GM23338 (cell line): Measurements from ENCODE around the gene NSG1. TPM values are rescaled to one million over a fixed set of nuclear protein-coding genes. Genes with fewer than 3 reads are reported as not detected.

Experiments used
- ATAC-seq: fragments of 200-7000 bp; cut with Tn5 transposase; 3 replicates; pipeline ENCODE4 v1.9.1; 2020
- DNase-seq: peaks from one replicate; pipeline ENCODE4 v3.0.0-alpha.2; 2015; ENCODE audit warnings: low spot score
- H2AFZ ChIP-seq: fragments of 200-600 bp; sonication (generic); 2 replicates; pipeline ENCODE4 v1.8.0; 2016; ENCODE audit warnings: antibody characterized with exemption, mild to moderate bottlenecking, moderate library complexity
- H3F3A ChIP-seq: fragments of 200-600 bp; sonication (generic); replicated peaks from 2 replicates; pipeline ENCODE4 v1.8.0; 2017; ENCODE audit warnings: antibody characterized with exemption, mixed run types, low read depth
- H3K27ac ChIP-seq: fragments of 200-600 bp; sonication (generic); 2 replicates; pipeline ENCODE4 v1.6.1; 2016; ENCODE audit warnings: low read depth
- H3K27me3 ChIP-seq: fragments of 200-600 bp; sonication (generic); 2 replicates; pipeline ENCODE4 v1.8.0; 2016; ENCODE audit warnings: mild to moderate bottlenecking, mixed run types, moderate library complexity; ENCODE audit not compliant: insufficient read depth
- H3K36me3 ChIP-seq: fragments of 200-600 bp; sonication (generic); 2 replicates; pipeline ENCODE4 v1.8.0; 2016; ENCODE audit warnings: mild to moderate bottlenecking; ENCODE audit not compliant: insufficient read depth
- H3K4me1 ChIP-seq: fragments of 200-600 bp; sonication (generic); 2 replicates; pipeline ENCODE4 v1.8.0; 2016; ENCODE audit warnings: mild to moderate bottlenecking, moderate library complexity; ENCODE audit not compliant: insufficient read depth
- H3K4me2 ChIP-seq: fragments of 200-600 bp; sonication (generic); 2 replicates; pipeline ENCODE4 v1.7.1; 2017; ENCODE audit warnings: mixed run types
- H3K4me3 ChIP-seq: fragments of 200-600 bp; sonication (generic); 2 replicates; pipeline ENCODE4 v1.6.1; 2016; ENCODE audit warnings: mixed run types
- H3K79me2 ChIP-seq: fragments of 200-600 bp; sonication (generic); replicated peaks from 2 replicates; pipeline ENCODE4 v1.8.0; 2017; ENCODE audit warnings: mild to moderate bottlenecking; ENCODE audit not compliant: insufficient read depth
- H3K9me2 ChIP-seq: fragments of 200-600 bp; sonication (generic); 2 replicates; pipeline ENCODE4 v1.8.0; 2017; ENCODE audit not compliant: insufficient read depth
- H4K20me1 ChIP-seq: fragments of 200-600 bp; sonication (generic); replicated peaks from 2 replicates; pipeline ENCODE4 v1.8.0; 2017; ENCODE audit warnings: mild to moderate bottlenecking; ENCODE audit not compliant: insufficient read depth
- H3K27ac Mint-ChIP-seq: 2 replicates; pipeline ENCODE4 v1.8.0; 2020; ENCODE audit warnings: inconsistent platforms, mild to moderate bottlenecking, moderate library complexity, mixed read lengths
- H3K27me3 Mint-ChIP-seq: 3 replicates; pipeline ENCODE4 v1.8.0; 2022; ENCODE audit warnings: low read depth, mild to moderate bottlenecking, moderate library complexity, mixed read lengths, inconsistent platforms; ENCODE audit not compliant: insufficient read depth, poor library complexity
- H3K36me3 Mint-ChIP-seq: 3 replicates; pipeline ENCODE4 v1.8.0; 2021; ENCODE audit warnings: low read depth, mild to moderate bottlenecking, inconsistent platforms, moderate library complexity, mixed read lengths
- H3K4me1 Mint-ChIP-seq: 3 replicates; pipeline ENCODE4 v1.8.0; 2020; ENCODE audit warnings: mild to moderate bottlenecking, inconsistent platforms, mixed read lengths
- H3K4me3 Mint-ChIP-seq: 3 replicates; pipeline ENCODE4 v1.8.0; 2021; ENCODE audit warnings: moderate library complexity, mild to moderate bottlenecking, inconsistent platforms, mixed read lengths
- H3K9me3 Mint-ChIP-seq: 3 replicates; pipeline ENCODE4 v1.8.0; 2020; ENCODE audit warnings: moderate library complexity, mild to moderate bottlenecking, inconsistent platforms, mixed read lengths
- CREB1 ChIP-seq: fragments of 250-450 bp; sonication (Bioruptor Pico); IDR thresholded peaks from 2 replicates; pipeline ENCODE4 v1.5.0; 2020; ENCODE audit warnings: low read depth, mild to moderate bottlenecking, moderate library complexity
- EZH2 ChIP-seq: fragments of 200-600 bp; sonication (generic); IDR thresholded peaks from one replicate; pipeline ENCODE4 v1.8.0; 2017; ENCODE audit warnings: antibody characterized with exemption, mild to moderate bottlenecking, low read depth; ENCODE audit not compliant: unreplicated experiment
- EZH2phosphoT487 ChIP-seq: fragments of 200-600 bp; sonication (generic); IDR thresholded peaks from one replicate; pipeline ENCODE4 v1.8.1; 2018; ENCODE audit warnings: antibody characterized with exemption; ENCODE audit not compliant: unreplicated experiment
- JUNB ChIP-seq: IDR thresholded peaks from one replicate; pipeline ENCODE4 v1.6.1; 2016; ENCODE audit warnings: antibody characterized with exemption; ENCODE audit not compliant: unreplicated experiment
- NANOG ChIP-seq: IDR thresholded peaks from 2 replicates; pipeline ENCODE4 v1.6.1; 2016; ENCODE audit warnings: antibody characterized with exemption, borderline replicate concordance
- POLR2AphosphoS5 ChIP-seq: IDR thresholded peaks from 2 replicates; pipeline ENCODE4 v1.6.1; 2016; ENCODE audit warnings: antibody characterized with exemption, low read depth
- STAT1 ChIP-seq: IDR thresholded peaks from one replicate; pipeline ENCODE4 v1.6.1; 2016; ENCODE audit warnings: antibody characterized with exemption; ENCODE audit not compliant: unreplicated experiment
- ZNF114 ChIP-seq: fragments of 250-450 bp; sonication (Bioruptor Pico); IDR thresholded peaks from 2 replicates; pipeline ENCODE4 v1.5.0; 2020; ENCODE audit warnings: mild to moderate bottlenecking, moderate library complexity
- ZNF331 ChIP-seq: fragments of 250-450 bp; sonication (Bioruptor Pico); IDR thresholded peaks from 2 replicates; pipeline ENCODE4 v1.5.0; 2020; ENCODE audit warnings: low read depth, mild to moderate bottlenecking, moderate library complexity
- polyA plus RNA-seq: library from polyadenylated mRNA; unstranded; fragments of >200 nt; fragmentation: Nextera tagmentation; extraction: Ambion mirVana; gene quantifications from 2 replicates; pipeline ENCODE4 v1.2.1, GENCODE V29; 2016
- total RNA-seq: library from RNA; depleted of rRNA; stranded (reverse); fragments of >200 nt; shearing (Covaris generic); gene quantifications from 2 replicates; pipeline ENCODE4 v1.2.3, GENCODE V29; 2014
- TF ChIP-seq, protein P1 (sequence below): IDR thresholded peaks from 2 replicates; pipeline ENCODE4 v1.6.1; 2016; ENCODE audit warnings: antibody characterized with exemption
- TF ChIP-seq, protein P2 (sequence below), 2 experiments: fragments of 200-600 bp in 1 of 2; sonication (generic) in 1 of 2; conservative IDR thresholded peaks; 2 replicates each; pipeline versions ENCODE4 v1.5.1 to v1.6.1; 2016 to 2017; ENCODE audit warnings: antibody characterized with exemption in 2 of 2, low read depth in 2 of 2, mild to moderate bottlenecking in 2 of 2, moderate library complexity in 1 of 2
- TF ChIP-seq, protein P3 (sequence below): fragments of 250-450 bp; sonication (Bioruptor Pico); IDR thresholded peaks from 2 replicates; pipeline ENCODE4 v1.5.0; 2020; ENCODE audit warnings: mild to moderate bottlenecking, moderate library complexity
- TF ChIP-seq, protein P4 (sequence below): IDR thresholded peaks from one replicate; pipeline ENCODE4 v1.6.1; 2018; ENCODE audit warnings: antibody characterized with exemption; ENCODE audit not compliant: unreplicated experiment

Gene NSG1
- total and polyA plus RNA-seq, 2 experiments from 2014 or later = 17.4 to 34.5 TPM

DNA sequence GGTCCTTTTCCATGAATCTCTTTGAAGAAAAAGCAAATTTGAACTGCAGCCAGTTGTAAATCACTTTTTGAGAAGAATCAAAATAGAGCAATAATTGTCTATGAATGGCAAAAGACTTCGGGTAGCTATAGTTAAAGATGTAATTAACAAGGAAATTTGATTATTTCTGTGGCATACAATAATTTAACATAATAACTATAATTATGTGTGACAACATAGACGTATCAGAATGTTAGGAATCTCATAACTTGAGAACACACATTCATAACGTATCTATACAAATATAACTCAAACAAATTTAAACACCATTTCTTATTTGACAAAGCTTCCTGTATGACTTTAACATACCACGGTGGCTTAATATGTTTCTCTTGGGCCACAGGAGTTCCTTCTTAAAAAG is 36.0 kb upstream of the NSG1 start (continued):
- no peak for TF ChIP-seq EZH2
- TF ChIP-seq EZH2phosphoT487 = no peak

DNA sequence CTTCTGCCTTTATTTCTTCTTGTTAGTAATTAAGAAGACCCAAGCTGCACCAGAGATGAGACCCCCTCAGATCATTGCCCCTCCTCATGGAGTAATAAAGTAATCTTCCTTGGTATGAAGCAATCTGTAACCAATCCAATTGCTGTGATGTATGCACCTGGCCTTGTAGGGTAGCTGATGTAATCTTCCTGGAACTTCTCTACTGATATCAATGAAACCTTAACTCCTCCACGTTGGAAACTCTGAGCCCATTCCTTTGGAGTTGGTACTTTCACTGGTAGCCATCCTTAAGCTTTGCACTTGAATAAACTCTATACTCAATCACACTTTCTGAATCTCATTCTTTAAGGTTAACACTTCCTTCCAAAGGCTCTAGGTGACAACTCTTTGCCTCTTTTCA is 31.6 kb upstream of the NSG1 start:
- Mint-ChIP-seq H3K27ac (no peak overlapping the region), H3K4me3 (no peak overlapping the region), H3K36me3 (no peaks in the 10 kb centered on the region), H3K9me3 (no peaks in the 10 kb centered on the region), H3K4me1 (peaks cover 7% of the 10 kb centered on the region), H3K27me3 (peaks cover 5% of the 10 kb centered on the region)
- H3K79me2 ChIP-seq = no peaks in the 10 kb centered on the region
- no peak for ATAC-seq
- no peaks in the 10 kb centered on the region for H3K9me2 ChIP-seq
- H3K36me3 ChIP-seq = no peaks in the 10 kb centered on the region
- H3F3A ChIP-seq = no peaks in the 10 kb centered on the region
- no peaks in the 10 kb centered on the region; the same call in 1 of the 2 replicates for H3K4me1 ChIP-seq
- H2AFZ ChIP-seq = no peak overlapping the region
- H3K4me3 ChIP-seq = no peak overlapping the region
- TF ChIP-seq ZNF331 (CRISPR knock-in tag) (no peak), NANOG (no peak), EZH2 (no peak), POLR2AphosphoS5 (no peak), CREB1 (CRISPR knock-in tag) (no peak), JUNB (no peak), EZH2phosphoT487 (no peak), STAT1 (no peak), ZNF114 (CRISPR knock-in tag) (no peak)
- TF ChIP-seq, protein P1, sequence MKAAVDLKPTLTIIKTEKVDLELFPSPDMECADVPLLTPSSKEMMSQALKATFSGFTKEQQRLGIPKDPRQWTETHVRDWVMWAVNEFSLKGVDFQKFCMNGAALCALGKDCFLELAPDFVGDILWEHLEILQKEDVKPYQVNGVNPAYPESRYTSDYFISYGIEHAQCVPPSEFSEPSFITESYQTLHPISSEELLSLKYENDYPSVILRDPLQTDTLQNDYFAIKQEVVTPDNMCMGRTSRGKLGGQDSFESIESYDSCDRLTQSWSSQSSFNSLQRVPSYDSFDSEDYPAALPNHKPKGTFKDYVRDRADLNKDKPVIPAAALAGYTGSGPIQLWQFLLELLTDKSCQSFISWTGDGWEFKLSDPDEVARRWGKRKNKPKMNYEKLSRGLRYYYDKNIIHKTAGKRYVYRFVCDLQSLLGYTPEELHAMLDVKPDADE = no peak
- TF ChIP-seq, protein P2, sequence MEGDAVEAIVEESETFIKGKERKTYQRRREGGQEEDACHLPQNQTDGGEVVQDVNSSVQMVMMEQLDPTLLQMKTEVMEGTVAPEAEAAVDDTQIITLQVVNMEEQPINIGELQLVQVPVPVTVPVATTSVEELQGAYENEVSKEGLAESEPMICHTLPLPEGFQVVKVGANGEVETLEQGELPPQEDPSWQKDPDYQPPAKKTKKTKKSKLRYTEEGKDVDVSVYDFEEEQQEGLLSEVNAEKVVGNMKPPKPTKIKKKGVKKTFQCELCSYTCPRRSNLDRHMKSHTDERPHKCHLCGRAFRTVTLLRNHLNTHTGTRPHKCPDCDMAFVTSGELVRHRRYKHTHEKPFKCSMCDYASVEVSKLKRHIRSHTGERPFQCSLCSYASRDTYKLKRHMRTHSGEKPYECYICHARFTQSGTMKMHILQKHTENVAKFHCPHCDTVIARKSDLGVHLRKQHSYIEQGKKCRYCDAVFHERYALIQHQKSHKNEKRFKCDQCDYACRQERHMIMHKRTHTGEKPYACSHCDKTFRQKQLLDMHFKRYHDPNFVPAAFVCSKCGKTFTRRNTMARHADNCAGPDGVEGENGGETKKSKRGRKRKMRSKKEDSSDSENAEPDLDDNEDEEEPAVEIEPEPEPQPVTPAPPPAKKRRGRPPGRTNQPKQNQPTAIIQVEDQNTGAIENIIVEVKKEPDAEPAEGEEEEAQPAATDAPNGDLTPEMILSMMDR (conservative IDR thresholded peaks at IDR 0.05; ENCODE audit: low read depth in 2 of 2) = no peak
- TF ChIP-seq, protein P3, sequence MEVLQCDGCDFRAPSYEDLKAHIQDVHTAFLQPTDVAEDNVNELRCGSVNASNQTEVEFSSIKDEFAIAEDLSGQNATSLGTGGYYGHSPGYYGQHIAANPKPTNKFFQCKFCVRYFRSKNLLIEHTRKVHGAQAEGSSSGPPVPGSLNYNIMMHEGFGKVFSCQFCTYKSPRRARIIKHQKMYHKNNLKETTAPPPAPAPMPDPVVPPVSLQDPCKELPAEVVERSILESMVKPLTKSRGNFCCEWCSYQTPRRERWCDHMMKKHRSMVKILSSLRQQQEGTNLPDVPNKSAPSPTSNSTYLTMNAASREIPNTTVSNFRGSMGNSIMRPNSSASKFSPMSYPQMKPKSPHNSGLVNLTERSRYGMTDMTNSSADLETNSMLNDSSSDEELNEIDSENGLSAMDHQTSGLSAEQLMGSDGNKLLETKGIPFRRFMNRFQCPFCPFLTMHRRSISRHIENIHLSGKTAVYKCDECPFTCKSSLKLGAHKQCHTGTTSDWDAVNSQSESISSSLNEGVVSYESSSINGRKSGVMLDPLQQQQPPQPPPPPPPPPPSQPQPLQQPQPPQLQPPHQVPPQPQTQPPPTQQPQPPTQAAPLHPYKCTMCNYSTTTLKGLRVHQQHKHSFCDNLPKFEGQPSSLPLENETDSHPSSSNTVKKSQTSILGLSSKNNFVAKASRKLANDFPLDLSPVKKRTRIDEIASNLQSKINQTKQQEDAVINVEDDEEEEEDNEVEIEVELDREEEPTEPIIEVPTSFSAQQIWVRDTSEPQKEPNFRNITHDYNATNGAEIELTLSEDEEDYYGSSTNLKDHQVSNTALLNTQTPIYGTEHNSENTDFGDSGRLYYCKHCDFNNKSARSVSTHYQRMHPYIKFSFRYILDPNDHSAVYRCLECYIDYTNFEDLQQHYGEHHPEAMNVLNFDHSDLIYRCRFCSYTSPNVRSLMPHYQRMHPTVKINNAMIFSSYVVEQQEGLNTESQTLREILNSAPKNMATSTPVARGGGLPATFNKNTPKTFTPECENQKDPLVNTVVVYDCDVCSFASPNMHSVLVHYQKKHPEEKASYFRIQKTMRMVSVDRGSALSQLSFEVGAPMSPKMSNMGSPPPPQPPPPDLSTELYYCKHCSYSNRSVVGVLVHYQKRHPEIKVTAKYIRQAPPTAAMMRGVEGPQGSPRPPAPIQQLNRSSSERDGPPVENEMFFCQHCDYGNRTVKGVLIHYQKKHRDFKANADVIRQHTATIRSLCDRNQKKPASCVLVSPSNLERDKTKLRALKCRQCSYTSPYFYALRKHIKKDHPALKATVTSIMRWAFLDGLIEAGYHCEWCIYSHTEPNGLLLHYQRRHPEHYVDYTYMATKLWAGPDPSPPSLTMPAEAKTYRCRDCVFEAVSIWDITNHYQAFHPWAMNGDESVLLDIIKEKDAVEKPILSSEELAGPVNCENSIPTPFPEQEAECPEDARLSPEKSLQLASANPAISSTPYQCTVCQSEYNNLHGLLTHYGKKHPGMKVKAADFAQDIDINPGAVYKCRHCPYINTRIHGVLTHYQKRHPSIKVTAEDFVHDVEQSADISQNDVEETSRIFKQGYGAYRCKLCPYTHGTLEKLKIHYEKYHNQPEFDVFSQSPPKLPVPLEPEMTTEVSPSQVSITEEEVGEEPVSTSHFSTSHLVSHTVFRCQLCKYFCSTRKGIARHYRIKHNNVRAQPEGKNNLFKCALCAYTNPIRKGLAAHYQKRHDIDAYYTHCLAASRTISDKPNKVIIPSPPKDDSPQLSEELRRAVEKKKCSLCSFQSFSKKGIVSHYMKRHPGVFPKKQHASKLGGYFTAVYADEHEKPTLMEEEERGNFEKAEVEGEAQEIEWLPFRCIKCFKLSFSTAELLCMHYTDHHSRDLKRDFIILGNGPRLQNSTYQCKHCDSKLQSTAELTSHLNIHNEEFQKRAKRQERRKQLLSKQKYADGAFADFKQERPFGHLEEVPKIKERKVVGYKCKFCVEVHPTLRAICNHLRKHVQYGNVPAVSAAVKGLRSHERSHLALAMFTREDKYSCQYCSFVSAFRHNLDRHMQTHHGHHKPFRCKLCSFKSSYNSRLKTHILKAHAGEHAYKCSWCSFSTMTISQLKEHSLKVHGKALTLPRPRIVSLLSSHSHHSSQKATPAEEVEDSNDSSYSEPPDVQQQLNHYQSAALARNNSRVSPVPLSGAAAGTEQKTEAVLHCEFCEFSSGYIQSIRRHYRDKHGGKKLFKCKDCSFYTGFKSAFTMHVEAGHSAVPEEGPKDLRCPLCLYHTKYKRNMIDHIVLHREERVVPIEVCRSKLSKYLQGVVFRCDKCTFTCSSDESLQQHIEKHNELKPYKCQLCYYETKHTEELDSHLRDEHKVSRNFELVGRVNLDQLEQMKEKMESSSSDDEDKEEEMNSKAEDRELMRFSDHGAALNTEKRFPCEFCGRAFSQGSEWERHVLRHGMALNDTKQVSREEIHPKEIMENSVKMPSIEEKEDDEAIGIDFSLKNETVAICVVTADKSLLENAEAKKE (CRISPR knock-in tag) = no peak
- TF ChIP-seq, protein P4, sequence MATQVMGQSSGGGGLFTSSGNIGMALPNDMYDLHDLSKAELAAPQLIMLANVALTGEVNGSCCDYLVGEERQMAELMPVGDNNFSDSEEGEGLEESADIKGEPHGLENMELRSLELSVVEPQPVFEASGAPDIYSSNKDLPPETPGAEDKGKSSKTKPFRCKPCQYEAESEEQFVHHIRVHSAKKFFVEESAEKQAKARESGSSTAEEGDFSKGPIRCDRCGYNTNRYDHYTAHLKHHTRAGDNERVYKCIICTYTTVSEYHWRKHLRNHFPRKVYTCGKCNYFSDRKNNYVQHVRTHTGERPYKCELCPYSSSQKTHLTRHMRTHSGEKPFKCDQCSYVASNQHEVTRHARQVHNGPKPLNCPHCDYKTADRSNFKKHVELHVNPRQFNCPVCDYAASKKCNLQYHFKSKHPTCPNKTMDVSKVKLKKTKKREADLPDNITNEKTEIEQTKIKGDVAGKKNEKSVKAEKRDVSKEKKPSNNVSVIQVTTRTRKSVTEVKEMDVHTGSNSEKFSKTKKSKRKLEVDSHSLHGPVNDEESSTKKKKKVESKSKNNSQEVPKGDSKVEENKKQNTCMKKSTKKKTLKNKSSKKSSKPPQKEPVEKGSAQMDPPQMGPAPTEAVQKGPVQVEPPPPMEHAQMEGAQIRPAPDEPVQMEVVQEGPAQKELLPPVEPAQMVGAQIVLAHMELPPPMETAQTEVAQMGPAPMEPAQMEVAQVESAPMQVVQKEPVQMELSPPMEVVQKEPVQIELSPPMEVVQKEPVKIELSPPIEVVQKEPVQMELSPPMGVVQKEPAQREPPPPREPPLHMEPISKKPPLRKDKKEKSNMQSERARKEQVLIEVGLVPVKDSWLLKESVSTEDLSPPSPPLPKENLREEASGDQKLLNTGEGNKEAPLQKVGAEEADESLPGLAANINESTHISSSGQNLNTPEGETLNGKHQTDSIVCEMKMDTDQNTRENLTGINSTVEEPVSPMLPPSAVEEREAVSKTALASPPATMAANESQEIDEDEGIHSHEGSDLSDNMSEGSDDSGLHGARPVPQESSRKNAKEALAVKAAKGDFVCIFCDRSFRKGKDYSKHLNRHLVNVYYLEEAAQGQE = no peak
- no peak overlapping the region for H3K27ac ChIP-seq
- H4K20me1 ChIP-seq = no peaks in the 10 kb centered on the region
- no peak for DNase-seq
- no peak overlapping the region for H3K4me2 ChIP-seq
- H3K27me3 ChIP-seq = no peaks in the 10 kb centered on the region
